ENCODE data around the gene GAB1.

Gene GAB1

DNA sequence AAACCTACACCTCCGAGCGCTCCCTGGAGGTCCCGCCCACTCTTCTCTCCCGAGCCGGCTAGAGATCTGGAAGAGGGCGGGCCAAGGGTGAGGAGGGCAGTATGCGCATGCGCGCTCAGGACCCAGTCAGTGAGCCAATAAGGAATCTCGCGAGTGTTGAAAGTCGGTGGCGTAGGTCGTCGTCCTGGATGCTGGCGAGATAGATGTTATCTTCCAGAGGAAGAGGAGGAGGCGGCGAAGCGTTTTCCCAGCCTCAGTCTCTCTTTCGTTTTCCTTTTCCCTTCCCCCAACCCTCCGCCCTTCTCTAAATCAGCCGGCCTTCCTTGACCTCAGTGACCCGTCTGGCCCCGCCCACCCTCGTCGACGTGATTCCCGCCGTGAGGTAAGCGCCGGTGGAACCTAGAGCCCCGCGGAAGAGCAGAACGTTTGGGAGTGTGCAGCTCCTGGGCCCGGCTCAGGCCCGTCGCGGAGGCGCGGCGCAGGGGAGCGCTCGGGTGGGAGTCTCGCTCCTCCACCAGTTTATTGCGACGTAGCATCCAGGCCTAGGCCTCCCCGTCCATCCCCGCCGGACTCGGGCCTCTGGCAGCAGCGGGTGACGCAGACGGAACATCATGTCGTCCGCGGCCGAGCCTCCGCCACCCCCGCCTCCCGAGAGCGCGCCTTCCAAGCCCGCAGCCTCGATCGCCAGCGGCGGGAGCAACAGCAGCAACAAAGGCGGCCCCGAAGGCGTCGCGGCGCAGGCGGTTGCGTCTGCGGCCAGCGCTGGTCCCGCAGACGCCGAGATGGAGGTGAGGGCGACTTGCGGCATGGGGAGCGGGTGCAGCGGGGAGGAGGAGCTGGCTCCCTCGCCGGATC lies 176.9 kb downstream of the GAB1 start, which contains the start of gene SMARCA5:
Gene SMARCA5 (plus strand): TSS at position 389 of the 855 bp plus-strand sequence. CDS start 223 bp downstream, at position 612.
- peak; percentile 96 for DNase-seq
- in situ Hi-C loops (cut with HindIII; ENCODE audit: low pct_ligation_motif_present, low pct_unique_long_range_greater_than_20kb, low sequenced_read_pairs), result no loop called here

DNA sequence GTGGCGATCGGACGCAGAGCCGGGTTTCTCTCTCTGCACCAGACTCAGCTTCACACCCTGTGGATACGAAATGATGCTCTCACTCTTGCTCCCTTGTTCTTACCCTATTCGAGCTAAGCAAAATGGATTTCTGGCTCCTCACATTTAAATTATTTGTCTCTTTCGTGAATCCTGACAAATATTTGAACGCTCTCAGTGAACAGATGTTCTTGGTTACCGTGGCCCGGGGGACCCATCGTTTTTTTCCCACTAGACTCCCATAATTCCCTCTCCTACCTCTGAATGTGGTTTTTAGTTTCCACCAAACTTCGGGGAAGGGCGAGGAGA lies 177.5 kb downstream of the GAB1 start:
- no peak for DNase-seq
- in situ Hi-C loops (cut with HindIII; ENCODE audit: low pct_ligation_motif_present, low pct_unique_long_range_greater_than_20kb, low sequenced_read_pairs), result no loop called here

DNA sequence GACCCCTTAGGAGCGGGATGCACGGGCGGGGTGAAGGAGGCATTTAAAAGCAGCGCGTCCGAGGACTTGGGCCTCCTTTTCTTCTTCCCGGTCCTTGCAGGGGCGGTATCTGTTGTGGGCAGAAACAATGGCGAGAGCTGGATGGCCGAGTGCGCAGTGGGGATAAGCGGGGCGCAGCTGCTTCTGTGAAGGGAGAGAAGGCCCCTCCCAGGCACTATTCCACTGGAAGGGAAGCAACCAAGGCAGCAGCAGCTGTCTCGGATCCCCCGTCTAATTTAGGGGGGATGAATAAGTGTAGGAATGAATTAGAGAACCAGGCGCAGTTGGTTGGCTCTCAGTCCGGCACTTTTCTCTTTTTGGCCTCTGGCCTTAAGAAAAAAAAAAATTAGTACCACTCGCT lies 177.8 kb downstream of the GAB1 start:
- in situ Hi-C loops (cut with HindIII; ENCODE audit: low pct_ligation_motif_present, low pct_unique_long_range_greater_than_20kb, low sequenced_read_pairs), result no loop called here
- DNase-seq, result peak; percentile 52

DNA sequence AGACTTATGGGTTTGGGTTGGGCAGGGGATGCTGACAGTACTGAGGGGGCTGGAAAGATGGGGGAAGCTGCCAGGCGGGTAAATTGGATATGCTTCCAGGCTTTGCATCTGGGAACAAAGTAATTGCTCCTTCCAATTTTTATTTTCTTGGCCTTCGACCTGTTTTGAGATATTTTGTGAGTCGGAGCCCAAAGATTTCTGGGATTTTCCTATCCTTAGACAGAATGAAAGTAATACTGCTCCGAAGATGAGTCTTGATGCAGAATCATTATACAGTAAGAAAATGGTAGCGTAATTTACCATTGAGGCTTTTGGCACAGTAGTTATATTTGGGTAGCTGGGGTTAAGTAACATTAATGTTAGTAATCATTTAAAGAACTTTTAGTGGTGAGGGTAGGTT lies 178.2 kb downstream of the GAB1 start:
- in situ Hi-C loops (cut with HindIII; ENCODE audit: low pct_ligation_motif_present, low pct_unique_long_range_greater_than_20kb, low sequenced_read_pairs), result no loop called here
- no peak for DNase-seq

DNA sequence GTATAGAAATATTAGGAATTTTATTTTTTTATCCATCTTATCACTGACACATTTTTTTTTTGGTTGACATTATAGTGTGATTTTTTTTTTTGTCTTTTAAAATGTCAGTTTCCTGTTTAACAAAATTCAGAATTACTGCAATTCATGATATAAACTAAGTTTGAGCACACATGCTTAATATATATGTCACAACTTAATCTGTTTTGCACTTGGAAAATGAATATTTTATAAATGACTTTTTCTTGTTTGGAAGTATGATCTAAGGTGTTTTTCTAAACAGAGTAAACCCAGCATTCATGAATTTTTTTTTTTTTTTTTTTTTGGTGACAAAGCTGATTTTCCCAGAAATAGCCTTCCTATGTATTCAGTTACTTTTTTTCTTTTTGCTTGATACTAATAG lies 179.2 kb downstream of the GAB1 start:
- in situ Hi-C loops (cut with HindIII; ENCODE audit: low pct_ligation_motif_present, low pct_unique_long_range_greater_than_20kb, low sequenced_read_pairs), result no loop called here
- DNase-seq, result no peak

DNA sequence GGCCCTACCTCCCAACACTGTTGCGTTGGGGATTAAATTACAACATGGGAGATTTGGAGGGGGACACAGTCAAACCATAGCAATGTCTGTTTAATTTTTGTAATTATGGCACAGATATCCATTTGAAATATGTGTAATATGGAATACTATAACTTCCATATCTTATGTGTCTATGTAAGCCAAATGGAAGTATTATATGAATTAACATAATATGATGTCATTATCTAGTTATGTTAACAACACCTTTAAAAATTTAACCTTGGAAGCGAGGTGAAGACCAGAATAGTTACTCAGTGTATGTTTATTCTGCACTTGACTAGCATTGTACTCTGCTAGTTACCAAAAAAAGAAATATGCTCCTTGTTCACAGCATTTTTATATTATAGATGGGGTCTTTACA lies 181.1 kb downstream of the GAB1 start:
- in situ Hi-C loops (cut with HindIII; ENCODE audit: low pct_ligation_motif_present, low pct_unique_long_range_greater_than_20kb, low sequenced_read_pairs), result no loop called here

More for the DNA sequence above, 181.1 kb downstream of the GAB1 start:
- DNase-seq, result no peak
